ENCODE results near the gene ZNF215. TPM values are rescaled to one million over a fixed set of nuclear protein-coding genes. Genes with fewer than 3 reads are reported as not detected.

Gene ZNF215
- total and polyA plus RNA-seq, 2 of the 8 experiments (the other 6 are each of a cell fraction or from before 2014, with no cell fraction given): 6.4 to 17.9 TPM

DNA sequence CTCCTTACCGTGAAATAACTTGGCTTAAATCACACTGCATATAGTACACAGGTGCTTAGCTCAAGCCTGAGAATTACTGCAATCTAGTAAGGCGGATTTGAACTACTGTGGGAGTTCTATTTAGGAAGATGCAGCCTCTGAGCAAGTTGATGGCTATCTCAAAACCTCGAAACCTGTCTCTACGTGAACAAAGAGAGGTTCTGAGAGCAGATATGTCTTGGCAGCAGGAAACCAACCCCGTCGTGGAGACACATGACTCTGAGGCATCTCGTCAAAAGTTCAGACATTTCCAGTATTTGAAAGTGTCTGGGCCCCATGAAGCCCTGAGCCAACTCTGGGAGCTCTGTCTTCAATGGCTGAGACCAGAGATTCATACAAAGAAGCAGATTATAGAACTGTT is 5.9 kb downstream of the ZNF215 start (continued):
- TF ChIP-seq, protein P1, sequence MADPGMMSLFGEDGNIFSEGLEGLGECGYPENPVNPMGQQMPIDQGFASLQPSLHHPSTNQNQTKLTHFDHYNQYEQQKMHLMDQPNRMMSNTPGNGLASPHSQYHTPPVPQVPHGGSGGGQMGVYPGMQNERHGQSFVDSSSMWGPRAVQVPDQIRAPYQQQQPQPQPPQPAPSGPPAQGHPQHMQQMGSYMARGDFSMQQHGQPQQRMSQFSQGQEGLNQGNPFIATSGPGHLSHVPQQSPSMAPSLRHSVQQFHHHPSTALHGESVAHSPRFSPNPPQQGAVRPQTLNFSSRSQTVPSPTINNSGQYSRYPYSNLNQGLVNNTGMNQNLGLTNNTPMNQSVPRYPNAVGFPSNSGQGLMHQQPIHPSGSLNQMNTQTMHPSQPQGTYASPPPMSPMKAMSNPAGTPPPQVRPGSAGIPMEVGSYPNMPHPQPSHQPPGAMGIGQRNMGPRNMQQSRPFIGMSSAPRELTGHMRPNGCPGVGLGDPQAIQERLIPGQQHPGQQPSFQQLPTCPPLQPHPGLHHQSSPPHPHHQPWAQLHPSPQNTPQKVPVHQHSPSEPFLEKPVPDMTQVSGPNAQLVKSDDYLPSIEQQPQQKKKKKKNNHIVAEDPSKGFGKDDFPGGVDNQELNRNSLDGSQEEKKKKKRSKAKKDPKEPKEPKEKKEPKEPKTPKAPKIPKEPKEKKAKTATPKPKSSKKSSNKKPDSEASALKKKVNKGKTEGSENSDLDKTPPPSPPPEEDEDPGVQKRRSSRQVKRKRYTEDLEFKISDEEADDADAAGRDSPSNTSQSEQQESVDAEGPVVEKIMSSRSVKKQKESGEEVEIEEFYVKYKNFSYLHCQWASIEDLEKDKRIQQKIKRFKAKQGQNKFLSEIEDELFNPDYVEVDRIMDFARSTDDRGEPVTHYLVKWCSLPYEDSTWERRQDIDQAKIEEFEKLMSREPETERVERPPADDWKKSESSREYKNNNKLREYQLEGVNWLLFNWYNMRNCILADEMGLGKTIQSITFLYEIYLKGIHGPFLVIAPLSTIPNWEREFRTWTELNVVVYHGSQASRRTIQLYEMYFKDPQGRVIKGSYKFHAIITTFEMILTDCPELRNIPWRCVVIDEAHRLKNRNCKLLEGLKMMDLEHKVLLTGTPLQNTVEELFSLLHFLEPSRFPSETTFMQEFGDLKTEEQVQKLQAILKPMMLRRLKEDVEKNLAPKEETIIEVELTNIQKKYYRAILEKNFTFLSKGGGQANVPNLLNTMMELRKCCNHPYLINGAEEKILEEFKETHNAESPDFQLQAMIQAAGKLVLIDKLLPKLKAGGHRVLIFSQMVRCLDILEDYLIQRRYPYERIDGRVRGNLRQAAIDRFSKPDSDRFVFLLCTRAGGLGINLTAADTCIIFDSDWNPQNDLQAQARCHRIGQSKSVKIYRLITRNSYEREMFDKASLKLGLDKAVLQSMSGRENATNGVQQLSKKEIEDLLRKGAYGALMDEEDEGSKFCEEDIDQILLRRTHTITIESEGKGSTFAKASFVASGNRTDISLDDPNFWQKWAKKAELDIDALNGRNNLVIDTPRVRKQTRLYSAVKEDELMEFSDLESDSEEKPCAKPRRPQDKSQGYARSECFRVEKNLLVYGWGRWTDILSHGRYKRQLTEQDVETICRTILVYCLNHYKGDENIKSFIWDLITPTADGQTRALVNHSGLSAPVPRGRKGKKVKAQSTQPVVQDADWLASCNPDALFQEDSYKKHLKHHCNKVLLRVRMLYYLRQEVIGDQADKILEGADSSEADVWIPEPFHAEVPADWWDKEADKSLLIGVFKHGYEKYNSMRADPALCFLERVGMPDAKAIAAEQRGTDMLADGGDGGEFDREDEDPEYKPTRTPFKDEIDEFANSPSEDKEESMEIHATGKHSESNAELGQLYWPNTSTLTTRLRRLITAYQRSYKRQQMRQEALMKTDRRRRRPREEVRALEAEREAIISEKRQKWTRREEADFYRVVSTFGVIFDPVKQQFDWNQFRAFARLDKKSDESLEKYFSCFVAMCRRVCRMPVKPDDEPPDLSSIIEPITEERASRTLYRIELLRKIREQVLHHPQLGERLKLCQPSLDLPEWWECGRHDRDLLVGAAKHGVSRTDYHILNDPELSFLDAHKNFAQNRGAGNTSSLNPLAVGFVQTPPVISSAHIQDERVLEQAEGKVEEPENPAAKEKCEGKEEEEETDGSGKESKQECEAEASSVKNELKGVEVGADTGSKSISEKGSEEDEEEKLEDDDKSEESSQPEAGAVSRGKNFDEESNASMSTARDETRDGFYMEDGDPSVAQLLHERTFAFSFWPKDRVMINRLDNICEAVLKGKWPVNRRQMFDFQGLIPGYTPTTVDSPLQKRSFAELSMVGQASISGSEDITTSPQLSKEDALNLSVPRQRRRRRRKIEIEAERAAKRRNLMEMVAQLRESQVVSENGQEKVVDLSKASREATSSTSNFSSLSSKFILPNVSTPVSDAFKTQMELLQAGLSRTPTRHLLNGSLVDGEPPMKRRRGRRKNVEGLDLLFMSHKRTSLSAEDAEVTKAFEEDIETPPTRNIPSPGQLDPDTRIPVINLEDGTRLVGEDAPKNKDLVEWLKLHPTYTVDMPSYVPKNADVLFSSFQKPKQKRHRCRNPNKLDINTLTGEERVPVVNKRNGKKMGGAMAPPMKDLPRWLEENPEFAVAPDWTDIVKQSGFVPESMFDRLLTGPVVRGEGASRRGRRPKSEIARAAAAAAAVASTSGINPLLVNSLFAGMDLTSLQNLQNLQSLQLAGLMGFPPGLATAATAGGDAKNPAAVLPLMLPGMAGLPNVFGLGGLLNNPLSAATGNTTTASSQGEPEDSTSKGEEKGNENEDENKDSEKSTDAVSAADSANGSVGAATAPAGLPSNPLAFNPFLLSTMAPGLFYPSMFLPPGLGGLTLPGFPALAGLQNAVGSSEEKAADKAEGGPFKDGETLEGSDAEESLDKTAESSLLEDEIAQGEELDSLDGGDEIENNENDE (IDR thresholded peaks at IDR 0.05; ENCODE audit: insufficient replicate concordance, low read length): no peak

Data from H1 (cell line).